Panc1 (cell line): ENCODE data around the gene C1QC.

ENCODE experiments used
- POLR2AphosphoS5 ChIP-seq: IDR thresholded peaks from 2 replicates; pipeline ENCODE4 v1.6.1; 2012; ENCODE audit warnings: mild to moderate bottlenecking, low read depth, low read length, moderate library complexity
- TF ChIP-seq, protein P1 (sequence below), 2 experiments: IDR thresholded peaks; 2 replicates each; pipeline ENCODE4 v1.6.1; 2011 to 2012; ENCODE audit warnings: low read depth in 2 of 2, control low read depth in 1 of 2, low read length in 1 of 2, mild to moderate bottlenecking in 1 of 2, moderate library complexity in 1 of 2; ENCODE audit not compliant: insufficient read depth in 1 of 2
- TF ChIP-seq, protein P2 (sequence below): fragments of 450-650 bp; IDR thresholded peaks from 2 replicates; pipeline ENCODE4 v1.5.1; 2017; ENCODE audit warnings: mild to moderate bottlenecking

DNA sequence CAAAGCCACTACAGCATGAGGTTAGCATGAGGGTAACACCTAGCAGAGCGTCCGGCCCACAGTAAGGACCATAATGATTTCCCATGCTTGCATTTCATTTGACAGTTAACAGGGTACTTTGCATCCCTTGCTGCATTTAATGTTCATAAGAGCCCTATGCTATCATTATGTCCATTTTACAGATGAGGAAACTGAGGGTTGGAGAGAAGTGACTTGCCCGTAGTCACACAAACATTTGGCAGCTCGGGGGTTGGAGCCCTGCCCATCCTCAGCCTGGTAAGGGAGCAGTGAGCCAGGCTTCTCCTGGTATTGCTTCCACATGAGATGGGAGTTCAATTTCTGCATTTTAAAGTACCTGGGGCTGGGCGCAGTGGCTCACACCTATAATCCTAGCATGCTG, 50.7 kb downstream of the C1QC start:
- TF ChIP-seq POLR2AphosphoS5 = no peak
- TF ChIP-seq, protein P1, sequence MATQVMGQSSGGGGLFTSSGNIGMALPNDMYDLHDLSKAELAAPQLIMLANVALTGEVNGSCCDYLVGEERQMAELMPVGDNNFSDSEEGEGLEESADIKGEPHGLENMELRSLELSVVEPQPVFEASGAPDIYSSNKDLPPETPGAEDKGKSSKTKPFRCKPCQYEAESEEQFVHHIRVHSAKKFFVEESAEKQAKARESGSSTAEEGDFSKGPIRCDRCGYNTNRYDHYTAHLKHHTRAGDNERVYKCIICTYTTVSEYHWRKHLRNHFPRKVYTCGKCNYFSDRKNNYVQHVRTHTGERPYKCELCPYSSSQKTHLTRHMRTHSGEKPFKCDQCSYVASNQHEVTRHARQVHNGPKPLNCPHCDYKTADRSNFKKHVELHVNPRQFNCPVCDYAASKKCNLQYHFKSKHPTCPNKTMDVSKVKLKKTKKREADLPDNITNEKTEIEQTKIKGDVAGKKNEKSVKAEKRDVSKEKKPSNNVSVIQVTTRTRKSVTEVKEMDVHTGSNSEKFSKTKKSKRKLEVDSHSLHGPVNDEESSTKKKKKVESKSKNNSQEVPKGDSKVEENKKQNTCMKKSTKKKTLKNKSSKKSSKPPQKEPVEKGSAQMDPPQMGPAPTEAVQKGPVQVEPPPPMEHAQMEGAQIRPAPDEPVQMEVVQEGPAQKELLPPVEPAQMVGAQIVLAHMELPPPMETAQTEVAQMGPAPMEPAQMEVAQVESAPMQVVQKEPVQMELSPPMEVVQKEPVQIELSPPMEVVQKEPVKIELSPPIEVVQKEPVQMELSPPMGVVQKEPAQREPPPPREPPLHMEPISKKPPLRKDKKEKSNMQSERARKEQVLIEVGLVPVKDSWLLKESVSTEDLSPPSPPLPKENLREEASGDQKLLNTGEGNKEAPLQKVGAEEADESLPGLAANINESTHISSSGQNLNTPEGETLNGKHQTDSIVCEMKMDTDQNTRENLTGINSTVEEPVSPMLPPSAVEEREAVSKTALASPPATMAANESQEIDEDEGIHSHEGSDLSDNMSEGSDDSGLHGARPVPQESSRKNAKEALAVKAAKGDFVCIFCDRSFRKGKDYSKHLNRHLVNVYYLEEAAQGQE (IDR thresholded peaks at IDR 0.05; ENCODE audit: insufficient read depth in 1 of 2, low read depth in 2 of 2, low read length in 1 of 2) = no peak
- TF ChIP-seq, protein P2, sequence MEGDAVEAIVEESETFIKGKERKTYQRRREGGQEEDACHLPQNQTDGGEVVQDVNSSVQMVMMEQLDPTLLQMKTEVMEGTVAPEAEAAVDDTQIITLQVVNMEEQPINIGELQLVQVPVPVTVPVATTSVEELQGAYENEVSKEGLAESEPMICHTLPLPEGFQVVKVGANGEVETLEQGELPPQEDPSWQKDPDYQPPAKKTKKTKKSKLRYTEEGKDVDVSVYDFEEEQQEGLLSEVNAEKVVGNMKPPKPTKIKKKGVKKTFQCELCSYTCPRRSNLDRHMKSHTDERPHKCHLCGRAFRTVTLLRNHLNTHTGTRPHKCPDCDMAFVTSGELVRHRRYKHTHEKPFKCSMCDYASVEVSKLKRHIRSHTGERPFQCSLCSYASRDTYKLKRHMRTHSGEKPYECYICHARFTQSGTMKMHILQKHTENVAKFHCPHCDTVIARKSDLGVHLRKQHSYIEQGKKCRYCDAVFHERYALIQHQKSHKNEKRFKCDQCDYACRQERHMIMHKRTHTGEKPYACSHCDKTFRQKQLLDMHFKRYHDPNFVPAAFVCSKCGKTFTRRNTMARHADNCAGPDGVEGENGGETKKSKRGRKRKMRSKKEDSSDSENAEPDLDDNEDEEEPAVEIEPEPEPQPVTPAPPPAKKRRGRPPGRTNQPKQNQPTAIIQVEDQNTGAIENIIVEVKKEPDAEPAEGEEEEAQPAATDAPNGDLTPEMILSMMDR = no peak
